HUES64 (cell line): ENCODE results near the gene BTLA.
"Not testable (repeated sequence)": the region's sequence is repeated elsewhere in the genome, so short reads cannot be mapped to it uniquely, and the experiment has no call there.

Experiments
- H3K27ac ChIP-seq: 2 replicates; pipeline ENCODE4 v1.7.0; 2013; ENCODE audit warnings: low read depth, low read length, inconsistent platforms
- H3K27me3 ChIP-seq: 2 replicates; pipeline ENCODE4 v1.6.1; 2013; ENCODE audit warnings: mild to moderate bottlenecking, low read length; ENCODE audit not compliant: insufficient read depth
- H3K36me3 ChIP-seq: 2 replicates; pipeline ENCODE4 v1.6.1; 2013; ENCODE audit warnings: mild to moderate bottlenecking, low read length; ENCODE audit not compliant: insufficient read depth
- H3K4me1 ChIP-seq: 2 replicates; pipeline ENCODE4 v1.6.1; 2013; ENCODE audit warnings: mild to moderate bottlenecking, low read length, moderate library complexity; ENCODE audit not compliant: insufficient read depth
- H3K4me3 ChIP-seq: 2 replicates; pipeline ENCODE4 v1.5.1; 2013; ENCODE audit warnings: mild to moderate bottlenecking, low read length, moderate library complexity
- H3K9ac ChIP-seq: 2 replicates; pipeline ENCODE4 v1.6.1; 2013; ENCODE audit warnings: mild to moderate bottlenecking, low read depth, low read length
- H3K9me3 ChIP-seq: 2 replicates; pipeline ENCODE4 v1.6.1; 2013; ENCODE audit warnings: low read depth, low read length; ENCODE audit not compliant: insufficient read depth
- WGBS: fragments of 150-250, 120-280 bp; methylation state at CpG from one replicate; pipeline ENCODE4 v1.1.7; 2013; ENCODE audit warnings: missing lambda C conversion rate; 5-methylcytosine and 5-hydroxymethylcytosine counted together

BTLA gene

DNA sequence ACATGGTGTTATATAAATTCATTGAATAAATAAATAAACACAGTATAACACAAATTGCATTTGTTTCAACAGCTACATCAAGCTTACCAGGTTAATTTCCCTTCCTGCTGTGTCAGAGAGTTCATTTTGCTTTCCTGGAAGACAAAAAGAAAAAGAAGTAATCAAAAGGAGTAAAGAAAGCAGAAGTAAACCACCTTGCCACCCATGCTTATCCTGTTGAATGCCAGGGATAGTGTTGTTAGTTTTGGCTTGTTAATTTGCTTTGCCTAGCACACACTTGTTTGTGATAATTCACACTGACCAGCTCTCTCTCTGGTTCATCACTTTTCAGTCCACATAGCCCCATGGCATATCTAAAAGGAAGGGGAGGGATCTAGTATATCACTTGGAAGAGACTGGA, 29.6 kb downstream of the BTLA start:
- peaks cover 13% of the 10 kb centered on the region for H3K4me1 ChIP-seq
- H3K9me3 ChIP-seq, result no peaks in the 10 kb centered on the region
- H3K27me3 ChIP-seq, result no peaks in the 10 kb centered on the region
- H3K36me3 ChIP-seq, result no peaks in the 10 kb centered on the region
- no peak overlapping the region for H3K27ac ChIP-seq
- H3K9ac ChIP-seq, result no peak overlapping the region
- no peak overlapping the region for H3K4me3 ChIP-seq

GRCh38 chr3:112467539-112467938, 31.7 kb downstream of the BTLA start:
- Histone ChIP-seq H3K4me3 (no peak overlapping the region), H3K9ac (no peak overlapping the region), H3K4me1 (peaks cover 13% of the 10 kb centered on the region), H3K27ac (no peak overlapping the region), H3K27me3 (no peaks in the 10 kb centered on the region), H3K9me3 (no peaks in the 10 kb centered on the region), H3K36me3 (no peaks in the 10 kb centered on the region)
- WGBS, result 93% methylated on average over 1 of the region's 1 CpG

DNA sequence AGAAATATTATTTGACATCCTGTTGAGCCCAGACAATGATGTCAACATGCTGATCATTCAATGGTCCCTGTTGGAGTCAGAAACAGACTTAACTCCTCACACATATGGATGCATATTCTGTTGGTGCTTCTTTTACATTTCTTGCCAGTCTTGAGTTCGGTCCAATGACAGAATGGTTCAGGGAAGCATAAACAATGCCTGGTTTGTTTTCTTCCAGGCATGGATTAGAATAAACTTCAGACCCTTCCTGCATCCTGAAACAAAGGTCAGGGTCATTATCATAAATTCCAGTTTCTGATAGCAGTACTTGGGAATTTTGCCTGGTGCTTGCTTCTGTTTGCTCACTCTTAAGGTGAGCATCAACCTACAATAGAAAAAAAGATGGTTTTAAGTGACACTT, 33.3 kb downstream of the BTLA start:
- Histone ChIP-seq H3K27ac (no peak overlapping the region), H3K4me1 (peaks cover 9% of the 10 kb centered on the region), H3K9me3 (no peaks in the 10 kb centered on the region), H3K36me3 (no peaks in the 10 kb centered on the region), H3K27me3 (no peaks in the 10 kb centered on the region), H3K9ac (no peak overlapping the region), H3K4me3 (no peak overlapping the region)
- WGBS, result 0% methylated on average over 1 of the region's 1 CpG

GRCh38 chr3:112464264-112464663, 35.0 kb downstream of the BTLA start:
- H3K9me3 ChIP-seq, result no peaks in the 10 kb centered on the region
- H3K27ac ChIP-seq, result no peak overlapping the region
- H3K4me3 ChIP-seq, result no peak overlapping the region
- H3K36me3 ChIP-seq, result no peaks in the 10 kb centered on the region
- no peak overlapping the region for H3K9ac ChIP-seq
- peaks cover 9% of the 10 kb centered on the region for H3K4me1 ChIP-seq
- WGBS, result 91% methylated on average over 2 of the region's 2 CpGs
- no peaks in the 10 kb centered on the region for H3K27me3 ChIP-seq

- Histone ChIP-seq H3K27ac (no peak overlapping the region), H3K4me3 (no peak overlapping the region), H3K9ac (no peak overlapping the region), H3K4me1 (peaks cover 9% of the 10 kb centered on the region), H3K27me3 (no peaks in the 10 kb centered on the region), H3K36me3 (no peaks in the 10 kb centered on the region), H3K9me3 (no peaks in the 10 kb centered on the region)
- 96% methylated on average over 3 of the region's 5 CpGs for WGBS
Measured at GRCh38 chr3:112463250-112463649, 36.0 kb downstream of the BTLA start.

DNA sequence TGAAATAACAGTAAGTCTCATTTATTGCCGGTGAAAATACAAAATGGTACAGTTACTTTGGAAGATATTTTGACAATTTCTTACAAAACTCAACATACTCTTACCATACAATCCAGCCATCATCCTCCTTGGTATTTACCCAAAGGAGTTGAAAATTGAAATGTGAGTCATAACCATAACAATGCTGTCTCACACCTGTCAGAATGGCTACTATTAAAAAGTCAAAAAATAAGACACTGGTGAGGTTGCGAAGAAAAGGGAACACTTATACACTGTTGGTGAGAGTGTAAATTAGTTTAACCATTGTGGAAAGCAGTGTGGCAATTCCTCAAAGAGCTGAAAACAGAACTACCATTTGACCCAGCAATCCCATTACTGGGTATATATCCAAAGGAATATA, 37.5 kb downstream of the BTLA start:
- H3K4me3 ChIP-seq, H3K9me3 ChIP-seq, H3K9ac ChIP-seq, H3K27ac ChIP-seq, H3K36me3 ChIP-seq, H3K4me1 ChIP-seq, H3K27me3 ChIP-seq: not testable (repeated sequence)
- 92% methylated on average over 2 of the region's 2 CpGs for WGBS

DNA sequence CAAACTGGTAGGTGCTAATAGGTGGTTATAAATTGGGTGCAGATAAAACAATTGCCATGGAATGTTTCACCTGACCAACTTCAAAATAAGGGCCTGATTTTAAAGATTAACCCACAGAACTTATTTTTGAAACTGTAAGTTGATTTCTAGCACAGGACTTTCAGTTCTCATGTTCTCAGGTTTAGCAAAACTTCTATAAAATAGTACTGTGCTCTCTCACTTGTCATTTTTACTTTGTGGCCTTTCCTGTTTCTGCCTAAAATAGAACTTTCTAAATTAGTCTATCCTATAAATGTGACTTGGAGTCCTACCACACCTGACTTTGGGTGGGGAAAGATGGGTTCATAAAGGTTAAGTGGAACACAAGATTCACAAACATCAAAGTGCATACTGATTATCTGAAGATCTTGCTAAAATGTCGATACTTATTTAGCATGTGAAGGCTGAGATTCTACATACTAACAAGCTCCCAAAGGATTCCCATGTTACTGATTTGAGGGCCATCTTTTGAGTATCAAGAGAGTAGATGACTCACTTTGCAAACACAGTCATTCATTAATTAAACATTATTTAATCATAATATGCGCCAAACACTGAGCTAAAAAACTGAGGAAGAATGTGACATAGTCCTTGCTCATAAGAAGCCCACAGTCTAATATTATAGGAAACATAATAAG, 38.6 kb downstream of the BTLA start:
- Histone ChIP-seq H3K9ac (no peak overlapping the region), H3K4me1 (peaks cover under 1% of the 10 kb centered on the region; the same call in 1 of the 2 replicates), H3K4me3 (no peak overlapping the region), H3K27ac (no peak overlapping the region), H3K36me3 (no peaks in the 10 kb centered on the region), H3K27me3 (no peaks in the 10 kb centered on the region), H3K9me3 (no peaks in the 10 kb centered on the region)
- WGBS, result 100% methylated on average over 1 of the region's 2 CpGs

- Histone ChIP-seq H3K27me3 (no peaks in the 10 kb centered on the region), H3K9me3 (no peaks in the 10 kb centered on the region), H3K4me1 (no peaks in the 10 kb centered on the region), H3K9ac (no peak overlapping the region), H3K27ac (no peak overlapping the region), H3K36me3 (no peaks in the 10 kb centered on the region), H3K4me3 (no peak overlapping the region)
- 38% methylated on average over 1 of the region's 1 CpG for WGBS
Measured at GRCh38 chr3:112459750-112460149, 39.5 kb downstream of the BTLA start.

DNA sequence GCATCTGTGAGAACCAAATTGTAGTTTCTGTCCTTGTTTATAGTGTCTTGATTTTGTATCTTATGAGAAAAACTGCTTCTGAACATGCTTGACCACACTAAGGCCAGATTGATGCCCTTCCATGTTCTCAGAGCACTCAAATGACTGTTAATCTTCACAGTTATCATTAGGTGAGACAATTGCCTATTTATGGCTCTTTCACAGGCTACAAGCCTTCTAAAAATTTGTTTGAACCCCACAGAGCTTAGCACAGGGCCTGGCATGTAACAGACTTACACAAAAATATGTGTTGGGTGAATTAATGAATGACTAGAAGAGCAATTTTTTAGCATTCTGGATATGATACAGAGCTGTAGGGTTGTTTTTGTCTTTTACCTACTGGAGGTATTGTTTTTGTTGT, 43.1 kb downstream of the BTLA start:
- Histone ChIP-seq H3K27me3 (no peaks in the 10 kb centered on the region), H3K9ac (no peak overlapping the region), H3K36me3 (no peaks in the 10 kb centered on the region), H3K27ac (no peak overlapping the region), H3K4me3 (no peak overlapping the region), H3K4me1 (no peaks in the 10 kb centered on the region), H3K9me3 (no peaks in the 10 kb centered on the region)

- Histone ChIP-seq H3K27me3 (no peaks in the 10 kb centered on the region), H3K27ac (no peak overlapping the region), H3K9me3 (0 out of 2 replicates have a peak, but pooled peaks cover 3% of the 10 kb centered on the region), H3K4me3 (no peak overlapping the region), H3K9ac (no peak overlapping the region), H3K4me1 (no peaks in the 10 kb centered on the region), H3K36me3 (no peaks in the 10 kb centered on the region)
- 83% methylated on average over 1 of the region's 1 CpG for WGBS
Measured at GRCh38 chr3:112448939-112449338, 50.3 kb downstream of the BTLA start.

DNA sequence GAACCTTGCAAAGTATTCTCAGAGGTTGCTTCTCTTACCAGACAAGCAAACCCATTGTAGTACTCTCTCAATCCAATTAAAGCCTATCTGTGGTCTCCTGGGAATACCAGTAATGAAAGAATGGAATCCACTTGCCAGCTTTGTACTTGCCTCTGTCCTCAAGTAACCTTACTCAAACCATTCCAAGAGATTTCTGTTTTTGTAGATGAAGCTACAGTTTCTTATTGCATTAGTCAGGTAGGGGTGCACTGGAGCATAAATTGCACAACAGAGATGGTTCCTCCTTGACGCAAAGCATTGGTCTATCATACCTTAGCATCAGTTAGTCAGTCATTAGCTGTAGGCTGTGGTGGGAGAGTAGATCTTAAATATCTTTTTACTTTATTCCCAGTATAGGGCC, 52.9 kb downstream of the BTLA start:
- Histone ChIP-seq H3K27me3 (no peaks in the 10 kb centered on the region), H3K27ac (no peak overlapping the region), H3K4me3 (no peak overlapping the region), H3K36me3 (no peaks in the 10 kb centered on the region), H3K9ac (no peak overlapping the region), H3K4me1 (no peaks in the 10 kb centered on the region), H3K9me3 (0 out of 2 replicates have a peak, but pooled peaks cover 3% of the 10 kb centered on the region)
- WGBS, result 93% methylated on average over 1 of the region's 1 CpG

DNA sequence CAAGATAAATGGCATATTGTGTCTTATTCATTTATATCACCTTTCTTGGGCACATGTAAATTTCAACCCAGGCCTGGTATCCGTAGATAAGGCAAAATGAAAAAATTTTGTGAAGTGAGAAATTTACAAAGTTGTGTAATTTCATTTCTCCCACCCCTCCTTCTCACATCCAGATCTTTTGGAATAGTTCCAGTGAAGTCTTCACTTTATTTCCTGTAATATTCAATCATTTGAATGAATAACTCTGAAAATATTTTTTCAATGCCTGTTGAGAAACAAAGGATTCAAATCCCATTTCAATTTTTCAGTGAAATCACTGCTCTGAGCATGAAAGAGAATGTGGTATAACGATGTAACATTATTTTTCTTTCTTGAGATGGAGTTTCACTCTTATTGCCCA, 53.4 kb downstream of the BTLA start:
- no peaks in the 10 kb centered on the region for H3K27me3 ChIP-seq
- 88% methylated on average over 1 of the region's 2 CpGs for WGBS
- no peak overlapping the region for H3K27ac ChIP-seq
- no peak overlapping the region for H3K4me3 ChIP-seq
- 0 out of 2 replicates have a peak, but pooled peaks cover 3% of the 10 kb centered on the region for H3K9me3 ChIP-seq
- H3K36me3 ChIP-seq, result no peaks in the 10 kb centered on the region
- no peak overlapping the region for H3K9ac ChIP-seq
- no peaks in the 10 kb centered on the region for H3K4me1 ChIP-seq
